GM12878 (cell line): Measurements from ENCODE around the gene NME7.

Experiments used
- CBX5 ChIP-seq: sonication (generic); IDR thresholded peaks from 2 replicates; pipeline ENCODE4 v1.6.1; 2016; ENCODE audit warnings: low read depth, moderate library complexity, mild to moderate bottlenecking, inconsistent platforms
- CEBPB ChIP-seq, 2 experiments: fragments of 150-350 bp in 1 of 2; IDR thresholded peaks; 2 replicates each; pipeline ENCODE4 v1.6.1; 2012 to 2014; ENCODE audit warnings: low read depth in 2 of 2, low read length in 2 of 2, borderline replicate concordance in 1 of 2, inconsistent platforms in 1 of 2
- EZH2 ChIP-seq: IDR thresholded peaks from 2 replicates; pipeline ENCODE4 v1.6.1; 2012; ENCODE audit warnings: low read depth, mild to moderate bottlenecking, control low read depth, inconsistent platforms, low read length, borderline replicate concordance; ENCODE audit not compliant: control insufficient read depth
- MXI1 ChIP-seq: fragments of 150-350 bp; IDR thresholded peaks from 2 replicates; pipeline ENCODE4 v1.6.1; 2011; ENCODE audit warnings: low read depth, mild to moderate bottlenecking, inconsistent platforms, low read length, improper control_type of control experiment
- NBN ChIP-seq: fragments of 450-650 bp; IDR thresholded peaks from 2 replicates; pipeline ENCODE4 v1.6.1; 2016
- POLR2AphosphoS5 ChIP-seq: IDR thresholded peaks from 2 replicates; pipeline ENCODE4 v1.6.1; 2011; ENCODE audit warnings: mild to moderate bottlenecking, low read length, inconsistent platforms
- RAD21 ChIP-seq: IDR thresholded peaks from 2 replicates; pipeline ENCODE4 v1.6.1; 2011; ENCODE audit warnings: mild to moderate bottlenecking, low read depth, low read length, moderate library complexity; ENCODE audit not compliant: insufficient read depth
- RBBP5 ChIP-seq: fragments of 200-600 bp; sonication (generic); conservative IDR thresholded peaks from 2 replicates; pipeline ENCODE4 v1.6.1; 2016
- RFX5 ChIP-seq: IDR thresholded peaks from 2 replicates; pipeline ENCODE4 v1.6.1; 2011; ENCODE audit warnings: low read depth, low read length, improper control_type of control experiment
- SIN3A ChIP-seq: IDR thresholded peaks from 2 replicates; pipeline ENCODE4 v1.6.1; 2012; ENCODE audit warnings: low read depth, low read length, improper control_type of control experiment
- USF2 ChIP-seq: IDR thresholded peaks from 2 replicates; pipeline ENCODE4 v1.6.1; 2011; ENCODE audit warnings: low read depth, low read length, improper control_type of control experiment, borderline replicate concordance
- TF ChIP-seq, protein P1 (sequence below), 3 experiments: IDR thresholded peaks in 2 of 3; conservative IDR thresholded peaks in 1 of 3; 2 replicates each; pipeline ENCODE4 v1.5.1; 2011; ENCODE audit warnings: low read depth in 3 of 3, low read length in 3 of 3, mild to moderate bottlenecking in 3 of 3, control low read depth in 2 of 3, moderate library complexity in 2 of 3, inconsistent platforms in 1 of 3, mixed read lengths in 1 of 3; ENCODE audit not compliant: control insufficient read depth in 2 of 3, insufficient read depth in 1 of 3; ENCODE audit errors: extremely low read depth in 1 of 3

- TF ChIP-seq, protein P1, sequence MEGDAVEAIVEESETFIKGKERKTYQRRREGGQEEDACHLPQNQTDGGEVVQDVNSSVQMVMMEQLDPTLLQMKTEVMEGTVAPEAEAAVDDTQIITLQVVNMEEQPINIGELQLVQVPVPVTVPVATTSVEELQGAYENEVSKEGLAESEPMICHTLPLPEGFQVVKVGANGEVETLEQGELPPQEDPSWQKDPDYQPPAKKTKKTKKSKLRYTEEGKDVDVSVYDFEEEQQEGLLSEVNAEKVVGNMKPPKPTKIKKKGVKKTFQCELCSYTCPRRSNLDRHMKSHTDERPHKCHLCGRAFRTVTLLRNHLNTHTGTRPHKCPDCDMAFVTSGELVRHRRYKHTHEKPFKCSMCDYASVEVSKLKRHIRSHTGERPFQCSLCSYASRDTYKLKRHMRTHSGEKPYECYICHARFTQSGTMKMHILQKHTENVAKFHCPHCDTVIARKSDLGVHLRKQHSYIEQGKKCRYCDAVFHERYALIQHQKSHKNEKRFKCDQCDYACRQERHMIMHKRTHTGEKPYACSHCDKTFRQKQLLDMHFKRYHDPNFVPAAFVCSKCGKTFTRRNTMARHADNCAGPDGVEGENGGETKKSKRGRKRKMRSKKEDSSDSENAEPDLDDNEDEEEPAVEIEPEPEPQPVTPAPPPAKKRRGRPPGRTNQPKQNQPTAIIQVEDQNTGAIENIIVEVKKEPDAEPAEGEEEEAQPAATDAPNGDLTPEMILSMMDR (IDR thresholded peaks at IDR 0.05 in 2 of 3, conservative IDR thresholded peaks at IDR 0.05 in 1 of 3; ENCODE audit: control insufficient read depth in 2 of 3, extremely low read depth in 1 of 3, insufficient read depth in 1 of 3, low read depth in 3 of 3, low read length in 3 of 3), result no peak
- TF ChIP-seq RBBP5 (no peak), RFX5 (no peak), MXI1 (no peak), CBX5 (no peak), EZH2 (no peak), RAD21 (no peak), SIN3A (no peak), POLR2AphosphoS5 (no peak), CEBPB (IDR thresholded peaks at IDR 0.05; ENCODE audit: borderline replicate concordance in 1 of 2, low read depth in 2 of 2, low read length in 2 of 2) (no peak), USF2 (no peak), NBN (no peak)
These were observed 211.9 kb downstream of the NME7 start for GRCh38 chr1:169155675-169156074.
